Naive B cell (primary cell): Measurements from ENCODE around the gene UST. TPM values are rescaled to one million over a fixed set of nuclear protein-coding genes. Genes with fewer than 3 reads are reported as not detected.

Experiments used
- ATAC-seq, 2 donors: fragments of 150-1000 bp; cut with Tn5 transposase; 2 replicates each; pipeline ENCODE4 v1.10.0; 2021; ENCODE audit warnings: low read depth in 2 of 2, mild to moderate bottlenecking in 2 of 2, moderate library complexity in 2 of 2
- DNase-seq: peaks from one replicate; pipeline ENCODE4 v3.0.0; 2022
- H3K27ac Mint-ChIP-seq, 6 donors: one replicate each; pipeline ENCODE4 v1.8.0; 2020 to 2022; ENCODE audit warnings: mild to moderate bottlenecking in 6 of 6, mixed read lengths in 6 of 6, moderate library complexity in 5 of 6, inconsistent platforms in 2 of 6
- H3K27me3 Mint-ChIP-seq, 3 donors: one replicate each; pipeline ENCODE4 v1.8.0; 2021 to 2022; ENCODE audit warnings: mixed read lengths in 3 of 3, mild to moderate bottlenecking in 1 of 3
- H3K36me3 Mint-ChIP-seq, 2 donors: one replicate each; pipeline ENCODE4 v1.8.0; 2020 to 2022; ENCODE audit warnings: mixed read lengths in 2 of 2, inconsistent platforms in 1 of 2, mild to moderate bottlenecking in 1 of 2
- H3K4me1 Mint-ChIP-seq, 3 donors: one replicate each; pipeline ENCODE4 v1.8.0; 2020 to 2022; ENCODE audit warnings: mixed read lengths in 3 of 3, inconsistent platforms in 1 of 3, mild to moderate bottlenecking in 1 of 3, moderate library complexity in 1 of 3
- H3K4me3 Mint-ChIP-seq, 8 donors: one replicate each; pipeline ENCODE4 v1.8.0; 2020 to 2022; ENCODE audit warnings: mild to moderate bottlenecking in 8 of 8, mixed read lengths in 8 of 8, moderate library complexity in 8 of 8, inconsistent platforms in 2 of 8
- H3K9me3 Mint-ChIP-seq, 7 donors: one replicate each; pipeline ENCODE4 v1.8.0; 2020 to 2022; ENCODE audit warnings: mixed read lengths in 7 of 7, mild to moderate bottlenecking in 5 of 7, inconsistent platforms in 2 of 7, moderate library complexity in 1 of 7
- polyA plus RNA-seq, 6 donors: library from polyadenylated mRNA; unstranded; fragments of 300-500 nt; fragmentation: Illumina TruSeq; gene quantifications; one replicate each; pipeline ENCODE4 v1.2.3, GENCODE V29; 2021; ENCODE audit warnings: low read depth in 6 of 6

UST gene
- polyA plus RNA-seq, 6 donors from 2014 or later, result 2.8 to 7.2 (median 5.2) TPM

DNA sequence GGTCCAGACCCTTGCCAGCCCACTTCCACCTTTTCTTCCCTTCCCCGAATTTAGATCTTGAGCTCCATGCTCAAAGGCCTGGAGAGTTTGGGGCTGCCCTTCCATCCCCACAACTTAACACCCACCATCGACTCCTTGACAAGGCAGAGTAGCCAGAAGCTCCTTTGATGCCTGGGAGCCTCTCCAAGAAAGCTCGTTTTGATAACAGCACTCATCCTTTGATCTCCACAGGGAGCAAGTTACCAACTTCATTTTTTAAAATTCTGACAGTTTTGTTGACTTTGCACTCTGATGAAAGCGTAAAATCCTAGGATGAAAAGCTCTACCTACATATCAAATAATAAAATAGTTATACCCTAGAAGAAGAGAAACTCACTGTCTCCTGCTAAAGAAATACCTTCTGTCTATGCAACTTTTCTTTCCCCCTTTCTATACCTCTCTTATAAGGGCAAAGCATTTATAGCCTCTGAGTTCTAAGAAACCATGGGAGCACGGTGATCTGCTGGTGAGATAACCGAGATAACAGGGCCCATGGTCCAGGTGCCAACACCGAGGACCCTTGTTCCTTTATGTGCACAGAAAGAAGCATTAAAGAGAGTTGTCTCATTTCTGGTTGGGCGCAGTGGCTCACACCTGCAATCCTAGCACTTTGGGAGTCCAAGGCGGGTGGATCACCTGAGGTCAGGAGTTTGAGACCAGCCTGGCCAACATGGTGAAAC lies 134.9 kb downstream of the UST start:
- DNase-seq, result no peak
- Mint-ChIP-seq H3K9me3 (no peaks in the 10 kb centered on the region), H3K27me3 (no peaks in the 10 kb centered on the region), H3K4me3 (no peak overlapping the region), H3K4me1 (peaks cover 23 to 50% (median 35%) of the 10 kb centered on the region in 3 donors), H3K27ac (peak overlapping the region in 3 of 6 donors; percentile 54 to 85 (median 64)), H3K36me3 (no peaks in the 10 kb centered on the region)
- ATAC-seq, result no peak

DNA sequence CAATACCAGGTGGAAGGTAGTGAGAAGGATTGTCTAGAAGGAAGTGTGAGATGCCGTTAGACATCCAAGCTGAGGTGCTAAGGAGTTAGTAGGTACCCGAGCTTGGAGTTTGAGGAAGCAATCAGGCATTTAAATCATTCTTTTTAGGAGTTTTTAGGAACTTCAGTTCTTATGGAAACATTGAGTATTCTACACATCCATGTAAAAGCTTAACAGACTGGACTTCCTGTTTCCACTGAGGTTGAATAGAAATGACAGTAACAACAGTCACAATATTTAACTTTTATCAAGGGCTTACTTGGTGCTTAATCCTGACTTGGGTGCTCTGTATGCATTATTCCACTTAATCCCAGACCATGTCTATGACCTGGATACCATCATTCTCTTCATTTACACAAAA lies 136.4 kb downstream of the UST start:
- no peaks in the 10 kb centered on the region for H3K27me3 Mint-ChIP-seq
- H3K27ac Mint-ChIP-seq, result peak overlapping the region in 3 of 6 donors; percentile 17 to 58 (median 55)
- peaks cover 16 to 39% (median 25%) of the 10 kb centered on the region in 3 donors for H3K4me1 Mint-ChIP-seq
- peak overlapping the region in 3 of 8 donors; percentile 18 to 45 (median 29) for H3K4me3 Mint-ChIP-seq
- H3K9me3 Mint-ChIP-seq, result no peaks in the 10 kb centered on the region
- ATAC-seq, result no peak
- H3K36me3 Mint-ChIP-seq, result peaks cover 0 to 4% of the 10 kb centered on the region in 2 donors
- DNase-seq, result no peak

DNA sequence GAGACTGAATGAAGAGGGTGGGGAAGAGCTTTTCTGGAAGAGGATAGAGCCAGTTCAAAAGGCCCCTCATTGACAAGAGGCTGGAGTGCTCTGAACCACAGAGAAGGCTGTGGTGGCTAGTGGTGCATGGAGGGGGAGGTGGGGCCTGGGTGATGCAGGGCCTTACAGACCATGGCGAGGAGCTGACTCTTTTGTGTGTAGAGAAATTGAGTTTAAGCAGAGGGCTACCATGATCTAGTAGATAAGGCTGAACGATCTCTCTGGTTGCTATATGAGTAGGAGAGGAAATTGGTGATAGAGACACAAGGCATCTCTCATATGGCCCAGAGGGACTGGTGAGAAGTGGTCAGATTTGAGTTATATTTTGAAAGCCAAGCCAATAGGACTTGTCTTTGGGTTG lies 137.6 kb downstream of the UST start:
- Mint-ChIP-seq H3K36me3 (peaks cover 0 to 4% of the 10 kb centered on the region in 2 donors), H3K27me3 (no peaks in the 10 kb centered on the region), H3K27ac (no peak overlapping the region), H3K4me3 (no peak overlapping the region), H3K4me1 (peaks cover 4 to 28% (median 15%) of the 10 kb centered on the region in 3 donors), H3K9me3 (no peaks in the 10 kb centered on the region)
- ATAC-seq, result peak; percentile 98 to 99
- no peak for DNase-seq

DNA sequence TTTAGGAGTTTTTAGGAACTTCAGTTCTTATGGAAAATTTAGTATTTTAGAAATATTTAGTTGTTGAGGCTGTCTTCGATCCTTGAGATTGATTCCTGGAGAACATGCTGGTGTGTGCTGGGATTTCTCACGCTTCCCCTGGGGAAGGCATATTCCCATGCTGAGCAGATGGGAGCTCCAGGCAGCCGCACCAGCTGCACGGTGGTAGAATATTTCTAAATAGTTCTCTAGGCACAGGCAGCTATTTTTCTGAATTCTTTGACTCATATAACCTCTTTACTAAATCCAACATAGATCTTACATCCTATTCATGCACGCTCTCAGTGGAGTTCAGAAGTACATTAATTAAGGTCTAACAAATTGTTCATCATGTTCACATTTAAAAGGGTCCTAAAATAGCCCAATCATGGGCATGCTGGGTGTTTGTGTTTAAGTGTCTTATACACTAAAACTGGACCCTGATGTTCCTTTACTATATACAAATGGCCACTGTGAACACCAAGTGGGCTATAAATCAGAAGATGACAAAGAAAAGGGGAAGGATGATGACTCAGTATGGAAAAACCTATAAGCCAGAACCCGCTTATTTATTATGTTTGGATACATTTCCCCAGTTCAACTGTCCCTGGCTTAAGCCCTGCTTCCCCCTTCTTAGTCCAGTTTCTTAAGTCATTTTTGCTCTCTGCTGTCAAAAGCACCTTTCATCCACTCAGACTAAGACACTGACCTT lies 138.5 kb downstream of the UST start:
- peaks cover 5 to 33% (median 18%) of the 10 kb centered on the region in 3 donors for H3K4me1 Mint-ChIP-seq
- no peaks in the 10 kb centered on the region for H3K27me3 Mint-ChIP-seq
- H3K4me3 Mint-ChIP-seq, result no peak overlapping the region
- ATAC-seq (no peak), DNase-seq (no peak)
- H3K36me3 Mint-ChIP-seq, result peaks cover 0 to 10% of the 10 kb centered on the region in 2 donors
- H3K27ac Mint-ChIP-seq, result no peak overlapping the region
- no peaks in the 10 kb centered on the region for H3K9me3 Mint-ChIP-seq

DNA sequence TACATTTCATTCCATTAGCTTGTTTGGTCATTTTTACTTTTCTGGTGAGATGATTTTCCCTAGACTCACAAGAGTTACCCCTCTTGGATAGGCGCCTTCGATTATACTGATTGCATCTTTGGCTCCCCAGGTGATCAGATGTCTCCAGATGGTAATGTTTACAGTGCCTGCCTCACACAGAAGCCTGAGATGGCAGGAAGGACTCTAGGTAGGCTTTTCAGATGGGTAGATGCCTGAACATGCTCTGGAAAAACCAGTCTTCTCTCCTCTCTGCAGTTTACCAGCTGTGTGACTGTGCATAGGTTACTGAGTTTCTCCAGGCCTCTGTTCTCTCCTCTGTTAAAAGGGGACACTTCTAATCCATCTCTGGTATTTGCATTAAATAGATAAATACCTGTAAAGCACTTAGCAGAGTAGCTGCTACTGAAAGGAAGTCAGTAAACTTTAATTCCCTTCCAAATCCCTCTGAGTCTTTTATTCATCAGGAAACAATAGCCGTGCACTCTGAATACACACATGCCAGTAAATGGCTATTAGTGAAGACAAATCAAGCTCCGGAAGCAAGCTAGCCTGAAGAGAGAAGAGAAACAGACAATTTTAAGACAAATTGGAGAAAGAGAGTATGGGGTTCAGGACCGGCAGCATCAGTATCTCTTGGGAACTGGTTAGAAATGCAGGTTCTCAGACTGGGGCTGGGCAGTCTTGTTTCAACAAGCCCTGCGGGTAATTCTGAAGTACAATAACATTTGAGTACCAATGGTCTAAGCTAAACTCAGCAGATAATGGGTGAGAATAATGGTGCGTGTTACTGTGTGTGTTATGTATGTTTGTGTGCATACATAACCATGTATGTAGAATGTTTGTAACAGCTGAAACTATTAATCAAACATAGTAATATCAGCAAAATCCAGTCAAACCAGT lies 139.4 kb downstream of the UST start:
- DNase-seq (no peak), ATAC-seq (no peak)
- Mint-ChIP-seq H3K27me3 (no peaks in the 10 kb centered on the region), H3K27ac (peak overlapping the region in 1 of 6 donors; percentile 6), H3K4me3 (no peak overlapping the region), H3K36me3 (peaks cover 0 to 10% of the 10 kb centered on the region in 2 donors), H3K9me3 (no peaks in the 10 kb centered on the region), H3K4me1 (peaks cover 3 to 30% (median 18%) of the 10 kb centered on the region in 3 donors)

DNA sequence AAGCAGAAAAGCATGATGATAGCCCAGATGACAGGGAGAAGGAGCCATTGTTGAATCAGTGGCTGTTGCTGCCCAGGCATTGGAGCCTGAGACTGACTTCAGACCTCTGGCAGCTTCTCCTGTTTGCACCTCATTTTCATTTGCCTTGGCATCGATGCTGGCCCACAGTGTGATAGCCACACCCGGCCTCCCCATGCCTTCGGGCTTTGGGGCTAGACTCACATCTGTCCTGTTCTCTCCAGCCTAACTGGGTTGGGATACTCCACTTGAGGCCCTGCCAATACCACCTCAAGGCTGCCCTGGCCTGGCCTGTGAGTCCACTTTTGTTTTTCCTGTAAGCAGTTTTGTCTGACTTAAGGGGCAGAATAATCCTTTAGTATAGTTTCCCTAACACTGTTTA lies 140.4 kb downstream of the UST start:
- DNase-seq (no peak), ATAC-seq (no peak)
- Mint-ChIP-seq H3K36me3 (peaks cover 0 to 10% of the 10 kb centered on the region in 2 donors), H3K4me3 (peak overlapping the region in 1 of 8 donors; percentile 55), H3K27me3 (no peaks in the 10 kb centered on the region), H3K27ac (peak overlapping the region in 2 of 6 donors; percentile 6 to 35), H3K4me1 (peaks cover 3 to 20% (median 18%) of the 10 kb centered on the region in 3 donors), H3K9me3 (no peaks in the 10 kb centered on the region)

DNA sequence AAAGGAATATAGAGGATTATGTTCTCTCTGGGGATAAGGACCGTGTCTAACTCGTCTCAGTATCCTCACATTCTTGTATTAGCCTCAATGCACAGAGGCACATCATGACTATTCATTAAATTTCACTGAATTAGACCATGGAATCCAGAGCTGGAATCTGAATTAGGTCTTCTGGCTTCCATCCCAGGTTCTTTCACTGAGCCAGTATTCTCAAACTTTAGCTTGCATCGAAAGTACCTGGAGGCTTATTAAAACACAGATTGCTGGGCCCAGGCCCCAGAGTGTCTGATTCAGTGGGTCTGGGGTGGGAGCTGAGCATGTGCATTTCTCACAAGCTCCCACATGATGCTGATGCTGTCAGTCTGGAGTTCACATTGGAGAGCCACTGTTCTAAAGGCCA lies 142.0 kb downstream of the UST start:
- Mint-ChIP-seq H3K4me1 (peaks cover 4 to 13% (median 6%) of the 10 kb centered on the region in 3 donors), H3K9me3 (no peaks in the 10 kb centered on the region), H3K36me3 (peaks cover 0 to 15% of the 10 kb centered on the region in 2 donors), H3K27me3 (no peaks in the 10 kb centered on the region), H3K27ac (no peak overlapping the region), H3K4me3 (no peak overlapping the region)
- ATAC-seq (no peak), DNase-seq (no peak)

DNA sequence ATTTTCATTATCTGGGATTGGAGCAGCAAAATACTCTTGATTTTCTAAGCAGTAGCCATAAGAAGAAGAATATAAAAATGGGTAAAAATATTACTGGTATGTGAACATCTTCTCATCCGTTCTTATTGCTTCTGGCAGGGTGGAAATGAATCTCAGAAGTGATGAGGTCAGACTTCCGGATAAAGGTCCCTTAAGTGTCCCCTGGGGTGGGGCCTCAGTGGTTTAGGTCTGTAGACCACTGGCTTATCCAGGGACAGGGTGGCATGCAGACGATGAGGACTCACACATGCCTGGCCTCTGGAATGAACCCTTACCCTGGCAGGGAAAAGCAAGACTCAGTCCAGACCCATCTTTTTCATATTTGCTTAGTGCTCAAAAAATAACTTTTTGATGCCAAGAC lies 143.3 kb downstream of the UST start:
- ATAC-seq, result no peak
- H3K4me1 Mint-ChIP-seq, result peaks cover 4 to 20% (median 8%) of the 10 kb centered on the region in 3 donors
- H3K9me3 Mint-ChIP-seq, result peaks cover 0 to 2% (median 0%) of the 10 kb centered on the region in 7 donors
- H3K36me3 Mint-ChIP-seq, result peaks cover 0 to 19% of the 10 kb centered on the region in 2 donors
- no peak for DNase-seq
- H3K27ac Mint-ChIP-seq, result peak overlapping the region in 1 of 6 donors; percentile 71
- no peak overlapping the region for H3K4me3 Mint-ChIP-seq
- no peaks in the 10 kb centered on the region for H3K27me3 Mint-ChIP-seq

DNA sequence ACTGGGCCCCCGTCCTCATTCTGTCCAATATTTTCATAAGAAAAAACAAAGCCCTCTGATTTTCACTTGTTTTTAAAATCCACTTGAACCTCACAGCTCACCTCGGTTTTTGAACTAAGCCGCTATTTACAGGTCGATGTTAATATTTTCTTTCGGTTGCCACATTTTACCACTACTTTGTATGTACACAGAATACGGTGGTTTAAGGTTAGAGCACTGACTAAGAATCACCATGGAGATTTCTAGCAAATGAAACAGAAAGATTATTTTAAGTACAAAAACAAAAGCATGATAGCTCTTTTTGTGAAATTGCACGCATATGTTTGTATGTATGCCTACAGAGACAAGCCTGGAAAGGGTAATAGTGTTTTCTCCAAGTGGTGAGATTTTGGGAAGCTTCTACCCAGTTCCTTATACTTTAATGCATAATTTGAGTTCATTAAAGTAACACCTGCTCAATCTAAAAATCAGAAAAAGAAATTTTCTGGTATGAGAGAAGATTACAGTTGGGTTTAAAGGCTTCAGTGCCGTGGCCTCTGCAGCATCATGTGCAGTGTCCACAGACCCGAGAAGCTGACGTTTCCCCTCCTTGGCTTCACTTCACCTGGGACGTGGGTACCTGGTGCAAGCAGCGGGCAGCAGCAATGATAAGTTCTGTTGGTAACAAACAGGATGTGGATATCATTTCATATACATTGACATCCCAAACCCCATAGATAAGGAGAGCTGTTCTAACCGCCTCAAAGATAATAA lies 144.0 kb downstream of the UST start:
- ATAC-seq (no peak), DNase-seq (no peak)
- Mint-ChIP-seq H3K27me3 (no peaks in the 10 kb centered on the region), H3K4me3 (no peak overlapping the region), H3K9me3 (peaks cover 0 to 2% (median 0%) of the 10 kb centered on the region in 7 donors), H3K27ac (peak overlapping the region in 2 of 6 donors; percentile 44 to 90), H3K4me1 (peaks cover 4 to 20% (median 8%) of the 10 kb centered on the region in 3 donors), H3K36me3 (peaks cover 7 to 21% of the 10 kb centered on the region in 2 donors)

DNA sequence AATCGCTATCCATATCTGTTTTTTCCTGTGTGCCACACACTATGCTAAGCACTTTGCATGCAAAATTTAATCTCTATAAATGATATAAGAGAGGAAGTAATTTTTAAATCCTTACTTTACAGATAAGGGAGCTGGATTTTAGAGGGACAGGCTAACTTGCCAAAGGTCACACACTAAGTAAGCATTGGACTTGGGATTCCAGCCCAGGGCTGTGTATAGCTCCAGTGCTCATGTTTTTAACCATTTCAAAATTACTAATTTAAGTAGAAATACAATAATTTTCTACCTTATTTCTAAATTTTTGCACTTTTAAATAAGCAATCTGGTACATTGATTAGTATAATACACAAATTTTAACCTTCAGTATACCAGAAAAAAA lies 144.6 kb downstream of the UST start:
- Mint-ChIP-seq H3K27me3 (no peaks in the 10 kb centered on the region), H3K27ac (no peak overlapping the region), H3K4me3 (no peak overlapping the region), H3K36me3 (peaks cover 8 to 21% of the 10 kb centered on the region in 2 donors), H3K4me1 (peaks cover 4 to 20% (median 8%) of the 10 kb centered on the region in 3 donors), H3K9me3 (peaks cover 0 to 2% (median 0%) of the 10 kb centered on the region in 7 donors)
- no peak for ATAC-seq
- DNase-seq, result no peak

DNA sequence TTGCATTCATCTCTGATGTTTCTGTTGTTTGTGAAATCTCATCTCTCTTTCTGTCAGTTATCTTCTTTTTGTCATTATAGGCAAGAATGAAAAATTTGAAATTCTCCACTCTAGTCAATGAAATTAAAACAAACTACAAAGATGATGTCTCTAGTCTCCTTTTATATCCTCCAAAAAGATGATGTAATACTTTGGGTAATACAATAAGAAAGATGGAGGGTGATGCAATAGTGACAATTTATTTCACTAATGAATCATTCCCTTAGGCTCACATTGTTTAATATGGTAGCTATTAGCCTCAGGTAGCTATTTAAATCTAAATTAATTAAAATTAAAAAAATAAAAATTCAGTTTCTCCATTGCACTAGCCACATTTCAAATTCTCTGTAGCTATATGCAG lies 145.4 kb downstream of the UST start:
- no peak overlapping the region for H3K4me3 Mint-ChIP-seq
- peaks cover 0 to 2% (median 0%) of the 10 kb centered on the region in 7 donors for H3K9me3 Mint-ChIP-seq
- H3K36me3 Mint-ChIP-seq, result peaks cover 8 to 21% of the 10 kb centered on the region in 2 donors
- DNase-seq (no peak), ATAC-seq (no peak)
- no peaks in the 10 kb centered on the region for H3K27me3 Mint-ChIP-seq
- H3K4me1 Mint-ChIP-seq, result peaks cover 4 to 20% (median 8%) of the 10 kb centered on the region in 3 donors
- no peak overlapping the region for H3K27ac Mint-ChIP-seq

DNA sequence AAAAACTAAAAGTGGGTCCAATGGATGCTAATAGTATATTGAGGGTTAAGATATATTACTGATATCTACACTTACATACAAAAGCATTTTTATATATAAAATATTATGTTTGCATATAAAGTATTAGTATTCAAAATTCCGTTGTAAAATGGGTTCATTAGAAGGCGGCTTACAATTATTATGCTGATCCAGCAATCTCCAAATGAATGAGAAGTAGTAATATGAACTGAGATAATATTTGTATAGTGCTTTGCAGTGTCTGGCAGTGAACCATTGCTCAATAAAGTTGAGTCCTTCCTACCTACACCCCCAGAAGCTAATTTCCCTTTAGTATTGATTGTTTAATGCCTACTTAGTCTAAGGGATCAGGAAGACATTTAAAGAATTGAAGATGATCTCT lies 146.2 kb downstream of the UST start:
- peaks cover 0 to 2% (median 0%) of the 10 kb centered on the region in 7 donors for H3K9me3 Mint-ChIP-seq
- H3K27ac Mint-ChIP-seq, result peak overlapping the region in 1 of 6 donors; percentile 61
- no peak overlapping the region for H3K4me3 Mint-ChIP-seq
- H3K4me1 Mint-ChIP-seq, result peaks cover 4 to 20% (median 8%) of the 10 kb centered on the region in 3 donors
- ATAC-seq (no peak), DNase-seq (no peak)
- peaks cover 8 to 16% of the 10 kb centered on the region in 2 donors for H3K36me3 Mint-ChIP-seq
- no peaks in the 10 kb centered on the region for H3K27me3 Mint-ChIP-seq
